Measurements from ENCODE around the gene SCCPDH.

The SCCPDH gene

DNA sequence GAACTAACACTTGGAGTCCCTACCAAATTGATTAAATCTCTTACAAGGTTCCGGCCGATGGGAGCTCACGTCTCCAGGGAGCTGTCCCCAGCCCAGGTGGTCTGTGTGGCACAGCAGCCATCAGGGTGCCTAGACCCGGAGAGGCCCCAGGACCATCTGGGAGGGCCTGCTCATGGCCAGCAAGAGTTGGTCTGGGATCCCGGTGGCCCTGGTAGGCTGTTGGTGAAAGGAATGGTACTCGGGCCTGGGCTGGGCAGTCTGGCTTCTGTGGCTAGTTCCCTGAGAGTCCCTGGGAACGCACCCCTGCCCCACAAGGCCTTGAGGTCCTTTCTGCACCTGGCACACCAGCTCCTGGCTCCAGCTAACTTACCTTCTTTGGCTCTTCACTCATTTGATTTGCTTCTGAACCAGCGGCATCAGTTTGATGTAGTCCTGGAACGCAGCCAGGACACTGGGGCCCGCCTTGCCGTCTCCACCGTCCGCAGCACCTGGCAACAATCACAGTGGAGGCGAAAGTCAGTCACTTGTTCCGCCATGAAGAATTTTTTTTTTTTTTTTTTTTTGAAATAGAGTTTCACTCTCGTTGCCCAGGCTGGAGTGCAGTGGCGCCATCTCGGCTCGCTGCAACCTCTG is 62.5 kb downstream of the SCCPDH start:
- DNase-seq = no peak

DNA sequence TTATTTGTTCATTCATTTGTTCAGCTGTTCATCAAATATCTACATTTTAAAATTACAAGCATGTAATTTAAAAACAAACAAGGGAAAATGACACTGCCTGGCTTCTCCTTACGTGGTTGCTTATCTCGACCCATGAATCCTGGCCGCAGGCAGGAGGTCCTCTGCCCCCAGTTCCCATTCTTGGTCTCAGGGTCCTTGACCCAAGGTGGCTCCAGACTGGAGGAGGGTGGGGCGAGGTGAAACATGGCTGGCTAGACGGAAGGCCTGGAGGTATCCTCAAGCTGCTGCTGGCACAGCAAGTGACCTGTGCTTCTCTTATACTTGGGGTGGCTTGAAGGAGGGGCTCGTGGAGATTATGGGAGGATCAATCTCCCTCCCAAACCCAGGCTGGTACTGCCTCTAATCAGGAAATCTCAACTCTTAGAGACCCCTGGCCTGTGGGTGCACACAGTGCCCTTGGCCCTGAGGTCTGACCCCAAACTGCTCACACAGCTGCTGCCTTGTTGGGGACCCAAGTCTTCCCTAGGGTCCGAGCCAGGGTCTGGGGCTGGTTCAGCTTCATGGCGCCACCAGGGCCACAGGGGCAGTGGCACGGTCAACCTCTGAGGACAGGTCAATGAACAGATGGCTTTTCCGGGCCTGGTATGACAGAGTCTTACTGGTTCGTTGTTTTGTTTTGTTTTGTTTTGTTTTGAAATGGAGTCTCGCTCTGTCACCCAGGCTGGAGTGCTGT is 63.7 kb downstream of the SCCPDH start:
- no peak for DNase-seq

DNA sequence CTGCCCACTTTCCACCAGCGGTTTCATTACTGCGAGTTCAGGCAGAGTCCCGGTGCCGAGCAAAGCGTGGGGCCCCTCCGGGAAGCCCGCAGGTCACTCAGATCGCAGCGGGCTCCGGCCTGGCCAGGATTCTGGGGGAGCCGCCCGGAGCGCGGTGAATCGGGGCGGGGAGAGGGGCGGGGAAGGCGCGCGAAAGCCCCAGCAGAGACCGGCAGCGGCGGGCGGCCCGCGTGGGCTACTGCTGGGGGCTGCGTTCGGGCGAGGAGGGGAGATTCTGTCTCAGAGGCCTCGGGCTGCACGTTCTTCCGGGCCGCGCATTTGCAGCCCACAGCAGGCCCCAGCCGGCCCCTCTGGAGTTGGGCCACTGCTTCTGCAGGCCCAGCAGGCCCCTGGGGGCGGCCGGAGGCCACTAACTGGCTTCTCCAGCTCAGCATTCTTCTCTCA is 64.7 kb downstream of the SCCPDH start:
- no peak for DNase-seq

DNA sequence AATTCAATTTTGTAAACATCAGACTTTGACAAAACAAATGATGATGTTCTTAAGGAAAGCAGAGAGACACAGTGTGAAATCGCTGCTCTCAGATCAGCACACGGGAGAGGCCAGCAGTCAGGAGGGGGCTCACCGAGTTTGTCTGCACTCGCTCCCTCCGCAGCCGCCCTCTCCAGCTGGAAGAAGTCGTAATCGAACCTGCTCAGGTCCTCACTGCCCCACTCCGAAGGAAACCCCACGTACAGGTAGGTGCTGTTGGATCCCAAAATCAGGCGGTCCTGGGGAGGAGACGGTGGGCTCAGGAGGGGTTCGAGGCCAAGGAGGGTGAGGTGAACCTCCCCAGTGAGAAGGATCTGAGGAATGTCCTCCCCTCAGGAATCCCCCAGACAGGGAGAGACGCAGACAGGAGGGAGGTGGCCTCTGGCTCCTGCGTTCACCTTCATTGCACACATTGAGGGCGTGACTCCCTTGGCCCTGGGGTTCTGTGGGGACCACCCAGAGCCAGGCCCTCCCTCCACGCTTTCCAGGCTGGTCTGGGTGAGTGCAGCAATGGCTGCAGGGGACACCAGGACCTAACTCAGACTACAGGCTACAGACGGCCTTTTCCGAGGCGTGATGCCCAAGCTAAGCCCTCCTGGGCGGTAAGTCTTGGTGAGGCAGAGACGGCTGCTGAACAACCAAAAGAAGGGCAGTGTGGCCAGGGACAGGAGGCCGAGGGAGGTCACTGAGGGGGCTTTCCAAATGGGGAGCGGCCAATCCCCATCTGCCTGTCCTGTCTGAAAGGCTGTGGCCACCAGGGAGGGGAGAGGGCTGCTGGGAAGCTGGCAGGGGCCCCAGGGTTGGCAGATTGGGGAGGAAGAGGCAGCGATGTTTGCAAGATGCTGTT is 65.5 kb downstream of the SCCPDH start:
- DNase-seq = no peak

DNA sequence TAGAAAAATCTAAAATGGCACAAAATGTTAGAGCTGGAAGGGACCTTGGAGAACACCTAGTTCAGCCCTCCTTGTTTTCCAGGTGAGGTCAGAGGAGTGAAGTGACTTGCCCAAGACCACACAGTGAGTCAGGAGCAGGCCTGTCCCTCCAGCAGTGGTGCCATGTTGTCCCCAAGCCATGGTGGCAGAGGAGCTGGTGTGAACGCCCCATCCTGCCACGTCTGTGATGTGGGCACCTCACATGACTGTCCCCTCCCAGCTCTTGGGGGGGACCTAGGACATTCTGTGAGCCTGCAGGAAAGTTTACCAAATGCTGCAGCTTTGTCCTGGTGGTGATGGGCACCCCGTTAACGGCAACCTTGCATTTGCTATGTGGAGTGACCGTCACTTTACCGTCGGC is 66.2 kb downstream of the SCCPDH start:
- no peak for DNase-seq

DNA sequence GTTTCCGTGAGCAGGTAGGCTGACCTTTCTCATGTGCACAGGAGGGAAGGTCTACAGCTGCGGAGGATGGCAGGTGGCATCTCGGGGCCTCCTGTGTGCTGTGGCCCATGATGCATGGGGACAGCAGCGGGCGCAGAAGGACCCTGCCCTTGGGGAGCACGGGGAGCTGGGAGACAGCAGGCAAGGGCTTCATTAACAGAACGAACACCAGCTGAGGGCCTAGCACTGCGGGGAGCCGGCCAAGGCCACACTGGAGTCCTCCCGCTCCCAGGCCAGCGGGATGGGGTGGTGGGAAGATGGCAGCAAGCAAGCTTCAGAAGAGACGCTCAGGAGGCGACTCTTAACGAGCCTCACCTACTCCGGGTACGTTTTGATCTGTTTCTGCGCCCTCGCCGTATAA is 66.6 kb downstream of the SCCPDH start:
- no peak for DNase-seq

DNA sequence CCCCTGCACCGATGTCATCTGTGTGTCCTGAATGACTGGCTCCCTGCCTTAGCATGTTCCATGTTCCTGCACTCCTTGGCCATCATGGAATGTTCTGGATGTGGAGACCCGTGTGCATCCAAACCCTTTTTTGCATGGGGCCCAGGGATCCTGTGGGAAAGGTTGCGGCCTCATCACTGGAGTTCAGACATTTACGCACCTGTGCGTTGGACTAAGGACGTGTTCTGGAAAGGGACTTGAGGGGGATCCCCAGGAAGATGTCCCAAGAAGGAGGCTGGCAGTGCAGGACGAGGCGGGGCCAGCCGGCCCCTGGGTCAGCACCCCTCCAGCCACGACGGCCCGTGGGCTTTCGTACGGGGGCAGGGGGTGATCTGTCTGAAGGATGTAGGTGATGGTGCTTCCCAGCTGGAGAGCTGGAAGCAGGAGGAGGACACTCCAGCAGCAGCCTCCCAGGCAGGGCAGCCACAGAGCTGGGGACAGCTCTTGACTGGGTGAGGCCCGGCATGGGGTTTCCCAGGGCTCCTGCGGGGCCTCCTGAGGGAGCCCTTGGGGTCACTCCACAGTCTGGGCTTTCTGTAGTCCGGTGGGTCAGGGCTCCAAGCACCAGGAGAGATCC is 67.2 kb downstream of the SCCPDH start:
- no peak for DNase-seq

DNA sequence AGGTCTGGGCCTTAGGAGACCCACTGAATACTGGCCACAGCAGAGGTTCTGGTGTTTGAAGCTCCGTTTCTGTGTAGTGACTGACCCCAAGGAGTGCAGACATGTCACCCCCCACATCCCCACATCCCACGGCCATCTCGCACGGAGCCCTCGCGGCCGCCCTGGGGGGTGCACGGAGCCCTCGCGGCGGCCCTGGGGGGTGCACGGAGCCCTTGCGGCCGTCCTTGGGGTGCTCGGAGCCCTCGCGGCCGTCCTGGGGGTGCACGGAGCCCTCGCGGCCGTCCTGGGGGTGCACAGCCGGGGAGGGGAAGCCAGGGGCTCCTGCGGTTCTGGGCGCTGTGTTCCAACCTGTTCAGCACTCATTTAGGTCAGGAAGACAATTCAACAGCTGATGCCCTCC is 68.4 kb downstream of the SCCPDH start:
- DNase-seq = no peak

DNA sequence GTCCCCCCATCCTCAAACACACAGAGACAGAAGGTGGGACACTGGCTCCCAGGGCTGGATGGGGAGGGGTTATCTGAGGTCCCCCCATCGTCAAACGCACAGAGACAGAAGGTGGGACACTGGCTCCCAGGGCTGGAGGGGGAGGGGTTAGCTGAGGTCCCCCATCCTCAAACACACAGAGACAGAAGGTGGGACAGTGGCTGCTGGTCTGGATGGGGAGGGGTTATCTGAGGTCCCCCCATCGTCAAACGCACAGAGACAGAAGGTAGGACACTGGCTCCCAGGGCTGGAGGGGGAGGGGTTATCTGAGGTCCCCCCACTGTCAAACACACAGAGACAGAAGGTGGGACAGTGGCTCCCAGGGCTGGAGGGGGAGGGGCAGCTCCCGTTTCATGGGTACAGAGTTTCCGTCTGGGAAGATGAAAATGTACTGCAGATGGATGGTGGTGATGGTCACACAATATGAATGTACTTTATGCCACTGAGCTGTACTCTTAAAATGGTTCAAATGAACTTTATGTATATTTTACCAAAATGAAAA is 69.2 kb downstream of the SCCPDH start:
- DNase-seq = no peak

DNA sequence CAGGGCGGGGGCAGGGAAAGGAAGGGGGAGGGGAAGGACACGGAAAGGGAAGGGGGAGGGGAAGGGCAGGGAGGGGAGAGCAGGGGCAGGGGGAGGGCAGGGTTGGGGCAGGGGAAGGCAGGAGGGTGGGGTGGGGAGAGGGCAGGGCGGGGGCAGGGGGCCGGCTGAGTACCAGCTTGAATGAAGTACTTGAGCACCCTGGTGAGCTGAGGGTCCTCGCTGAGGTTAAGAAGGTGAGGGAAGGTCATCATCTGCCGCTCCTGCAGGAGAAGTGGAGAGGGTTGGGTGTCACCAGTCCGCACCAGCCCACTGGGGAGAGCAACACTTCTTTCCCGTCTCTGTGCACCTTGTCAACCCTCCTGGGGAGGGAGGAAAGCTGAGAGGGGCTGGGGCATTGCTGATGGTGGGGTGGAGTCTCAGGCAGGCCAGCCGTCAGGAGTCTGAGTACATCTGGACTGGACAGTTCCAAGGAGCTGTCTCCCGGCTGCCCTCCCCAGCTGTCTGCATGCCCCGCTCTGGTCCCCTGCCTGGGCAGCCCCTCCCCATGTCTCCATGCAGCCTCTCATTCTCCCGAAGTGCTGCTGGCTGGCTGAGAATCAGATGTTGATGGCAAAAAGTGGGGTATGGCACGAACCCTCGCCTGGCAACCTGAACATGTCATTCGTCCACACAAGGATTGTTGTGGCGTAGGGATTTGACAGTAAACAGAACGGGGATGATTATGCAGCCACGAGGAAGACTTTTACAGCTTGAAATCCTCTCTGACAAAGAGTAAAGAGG is 70.0 kb downstream of the SCCPDH start:
- no peak for DNase-seq

DNA sequence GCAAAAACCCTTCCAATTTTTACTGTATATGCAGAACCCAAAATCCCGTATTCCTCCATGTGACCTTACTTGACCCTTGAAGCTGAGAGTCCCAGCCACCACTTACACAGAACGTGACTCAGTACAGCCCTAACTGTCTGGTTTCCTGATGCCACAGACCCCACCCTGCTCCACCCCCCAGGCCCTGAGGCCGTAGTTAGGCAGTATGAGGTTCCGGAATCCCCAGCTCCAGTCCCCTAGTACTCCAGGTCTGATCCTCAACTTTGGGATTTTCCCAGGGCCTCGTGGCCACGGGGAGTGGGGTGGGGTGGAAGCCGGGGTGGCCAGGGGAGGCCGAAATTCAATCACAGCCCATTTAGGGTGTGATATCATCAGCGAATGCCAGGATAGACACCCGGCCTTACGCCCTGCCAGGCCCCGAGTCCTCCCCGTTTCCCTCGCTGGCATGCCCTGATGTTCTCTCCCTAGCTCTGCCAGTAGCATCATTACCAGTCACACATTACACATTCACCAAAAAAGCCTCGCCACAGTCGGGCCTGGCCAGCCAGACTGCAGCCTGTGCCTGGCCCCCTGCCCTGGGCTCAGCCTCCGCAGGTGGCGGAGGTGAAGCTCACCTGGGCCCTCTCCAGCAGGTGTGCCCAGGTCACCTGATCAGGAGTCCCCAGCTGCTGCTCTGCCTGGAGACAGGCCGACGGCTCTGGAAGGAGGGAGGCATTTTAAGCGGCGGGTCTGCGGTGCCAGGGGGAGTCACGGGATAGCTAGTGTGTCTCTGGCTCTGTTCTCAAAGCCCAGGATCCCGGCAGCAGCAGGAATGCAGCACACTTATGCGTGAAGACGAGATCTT is 70.8 kb downstream of the SCCPDH start:
- no peak for DNase-seq

DNA sequence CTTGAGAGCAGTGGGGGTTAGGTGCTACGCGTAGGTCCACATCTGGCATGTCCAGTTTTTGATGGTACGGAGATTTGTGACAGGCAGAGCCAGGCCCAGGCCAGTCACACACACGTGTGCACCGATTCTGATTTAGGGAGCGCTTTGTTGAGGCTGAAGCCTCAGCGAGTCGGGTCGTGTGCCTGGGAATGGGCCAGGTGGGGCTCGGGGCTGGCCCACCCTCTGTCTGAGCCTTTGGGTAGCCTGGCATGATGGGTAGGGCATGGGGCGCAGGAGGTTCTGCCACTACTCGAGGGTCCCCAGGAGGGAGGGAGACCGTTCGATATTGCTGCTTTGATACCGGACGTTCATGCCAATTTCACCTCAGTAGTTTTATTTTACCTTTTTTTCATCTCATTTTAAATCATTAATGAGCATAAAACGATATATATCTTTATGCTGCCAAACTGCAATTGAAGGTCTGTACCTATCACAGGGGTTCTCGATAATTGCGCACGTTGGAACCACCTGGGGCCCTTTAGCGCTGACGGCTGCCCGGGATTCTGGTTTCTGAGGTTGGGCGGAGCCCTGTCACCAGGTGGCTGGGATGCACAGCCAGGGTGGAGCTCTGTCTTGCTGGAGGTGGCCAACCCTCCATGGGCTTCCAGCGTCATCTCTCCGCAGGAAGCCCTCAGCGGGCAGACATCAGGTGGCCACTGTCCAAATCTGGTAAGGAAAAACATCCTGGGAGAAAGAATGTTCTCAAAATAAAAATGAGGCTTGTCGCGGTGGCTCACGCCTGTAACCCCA is 71.9 kb downstream of the SCCPDH start:
- no peak for DNase-seq

DNA sequence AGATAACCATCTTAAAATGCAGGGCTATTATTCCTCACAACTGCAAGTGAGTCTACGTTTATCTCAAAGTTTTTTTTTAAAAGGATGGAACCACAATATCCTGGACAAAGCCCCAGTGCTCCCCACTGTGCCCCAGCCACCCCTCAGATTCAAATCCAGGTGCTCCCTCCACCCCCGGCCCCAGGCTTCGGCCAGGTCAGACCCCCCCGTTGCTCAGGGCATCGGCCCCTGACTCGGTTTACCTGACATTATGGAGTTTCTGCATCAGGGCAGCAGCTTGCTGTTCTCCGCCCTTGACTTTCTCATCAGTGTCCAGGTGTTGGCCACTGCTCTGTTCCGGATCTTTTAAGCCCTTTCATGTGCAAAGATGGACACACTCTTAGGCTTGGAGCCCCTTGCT is 72.9 kb downstream of the SCCPDH start:
- no peak for DNase-seq

DNA sequence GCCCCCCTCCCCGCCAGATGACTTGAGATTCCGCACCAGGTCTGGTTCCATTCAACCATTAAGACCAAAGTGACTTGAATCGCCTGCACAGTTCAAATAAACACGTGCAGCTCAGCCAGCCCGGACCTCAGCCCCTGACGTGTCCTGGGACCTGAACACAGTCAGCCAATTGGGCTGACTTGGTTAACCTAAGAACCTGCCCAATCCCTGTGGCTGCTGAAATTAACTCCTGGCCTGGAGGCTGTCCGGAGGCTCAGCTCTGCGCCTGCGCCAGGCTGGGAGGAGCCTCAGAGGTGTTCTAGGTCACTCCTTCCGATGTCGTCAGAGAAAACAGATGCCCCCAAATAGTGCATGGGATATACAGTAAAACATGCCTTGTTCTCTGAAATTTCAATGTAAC is 73.4 kb downstream of the SCCPDH start:
- DNase-seq = no peak

DNA sequence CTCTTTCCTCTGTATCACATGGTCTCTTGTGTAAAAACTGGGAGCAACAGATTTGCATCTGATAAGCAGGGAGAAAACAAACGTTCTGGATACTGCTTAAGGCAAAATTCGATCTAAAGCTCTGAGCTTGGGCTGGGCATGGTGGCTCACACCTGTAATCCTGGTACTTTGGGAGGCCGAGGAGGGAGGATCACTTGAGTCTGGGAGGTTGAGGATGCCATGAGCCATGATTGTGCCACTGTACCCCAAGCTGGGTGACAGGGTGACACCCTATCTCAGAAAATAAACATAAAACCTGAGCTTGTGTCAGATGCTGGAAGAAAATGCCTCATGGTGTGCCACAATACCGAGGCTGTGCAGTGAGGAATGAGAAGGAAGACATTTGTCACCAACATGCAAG is 73.9 kb downstream of the SCCPDH start:
- DNase-seq = no peak

DNA sequence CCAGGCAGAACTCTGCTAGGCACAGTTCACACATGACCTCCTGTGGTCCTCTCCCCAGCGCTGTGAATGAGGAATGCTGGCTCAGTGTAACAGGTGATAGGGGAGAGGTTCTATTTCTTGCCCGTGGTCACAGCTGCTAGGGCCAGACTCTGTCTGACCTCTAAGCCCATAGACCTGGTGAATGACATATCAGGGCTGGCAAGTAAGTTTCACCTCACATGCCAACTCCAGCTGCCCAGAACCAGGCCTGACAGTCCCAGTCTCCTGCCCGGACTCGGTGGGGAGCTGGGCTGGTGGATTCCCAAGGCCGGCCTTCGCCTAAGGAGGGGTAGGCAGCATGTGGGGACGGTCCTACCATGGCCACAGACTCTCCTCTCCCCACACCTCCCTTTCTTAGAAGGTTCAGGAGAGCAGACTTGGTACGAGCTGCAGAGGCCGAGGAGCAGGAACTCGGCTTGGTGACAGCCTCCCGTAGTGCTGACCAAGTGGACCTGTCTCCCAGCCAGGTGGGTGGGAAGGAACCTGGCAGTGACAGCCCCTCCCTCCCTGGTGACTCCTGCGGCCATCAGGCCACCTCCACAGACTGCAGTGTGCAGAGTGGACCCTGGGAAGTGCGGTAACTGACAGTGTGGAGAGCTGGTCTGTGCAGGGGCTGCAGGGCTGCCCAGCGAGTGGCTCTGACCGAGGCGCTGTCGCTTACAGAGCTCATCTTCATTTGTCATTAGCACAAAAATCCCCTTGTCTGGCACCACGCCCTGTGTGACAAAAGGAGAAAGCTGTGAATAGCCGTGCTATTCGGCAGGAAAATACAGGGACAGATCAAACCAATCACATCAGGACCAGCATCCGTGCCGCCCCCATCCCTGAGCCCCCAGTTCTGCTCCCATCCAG is 74.6 kb downstream of the SCCPDH start:
- DNase-seq = no peak

DNA sequence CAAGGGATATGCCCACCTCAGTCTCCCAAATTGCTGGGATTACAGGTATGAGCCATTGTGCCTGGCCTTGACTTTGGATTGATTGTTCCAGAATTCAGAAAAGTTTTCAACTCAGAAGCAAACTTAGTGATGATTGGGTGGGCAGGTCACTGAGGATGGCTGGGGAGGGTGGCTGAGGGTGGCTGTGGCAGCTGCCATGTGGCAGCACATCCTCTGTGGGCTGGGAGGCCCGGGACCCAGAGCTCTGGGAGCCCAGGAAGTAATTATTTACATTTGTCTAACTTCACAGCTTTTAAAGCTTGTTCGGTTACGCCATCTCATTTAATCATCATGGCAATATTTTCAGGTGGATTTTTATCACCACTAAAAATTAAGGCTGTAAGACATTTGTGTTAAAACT is 76.1 kb downstream of the SCCPDH start:
- no peak for DNase-seq

DNA sequence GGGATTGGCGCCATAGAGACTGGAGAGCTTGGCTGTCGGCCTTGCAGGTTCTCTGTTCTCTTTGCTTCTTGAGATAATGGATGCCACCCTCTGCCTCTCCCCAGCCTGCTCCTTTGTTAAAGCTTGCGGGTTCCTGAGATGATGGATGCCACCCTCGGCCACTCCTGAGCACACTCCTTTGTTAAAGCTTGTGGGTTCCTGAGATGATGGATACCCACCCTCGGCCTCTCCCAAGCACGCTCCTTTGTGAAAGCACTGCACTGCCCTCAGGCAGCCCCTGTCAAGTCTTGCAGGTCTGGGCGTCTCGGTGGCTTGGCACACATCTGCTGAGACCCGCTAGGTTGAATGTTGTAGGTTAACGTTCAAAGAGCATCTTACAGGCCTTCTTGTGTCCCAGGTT is 76.5 kb downstream of the SCCPDH start:
- DNase-seq = no peak

DNA sequence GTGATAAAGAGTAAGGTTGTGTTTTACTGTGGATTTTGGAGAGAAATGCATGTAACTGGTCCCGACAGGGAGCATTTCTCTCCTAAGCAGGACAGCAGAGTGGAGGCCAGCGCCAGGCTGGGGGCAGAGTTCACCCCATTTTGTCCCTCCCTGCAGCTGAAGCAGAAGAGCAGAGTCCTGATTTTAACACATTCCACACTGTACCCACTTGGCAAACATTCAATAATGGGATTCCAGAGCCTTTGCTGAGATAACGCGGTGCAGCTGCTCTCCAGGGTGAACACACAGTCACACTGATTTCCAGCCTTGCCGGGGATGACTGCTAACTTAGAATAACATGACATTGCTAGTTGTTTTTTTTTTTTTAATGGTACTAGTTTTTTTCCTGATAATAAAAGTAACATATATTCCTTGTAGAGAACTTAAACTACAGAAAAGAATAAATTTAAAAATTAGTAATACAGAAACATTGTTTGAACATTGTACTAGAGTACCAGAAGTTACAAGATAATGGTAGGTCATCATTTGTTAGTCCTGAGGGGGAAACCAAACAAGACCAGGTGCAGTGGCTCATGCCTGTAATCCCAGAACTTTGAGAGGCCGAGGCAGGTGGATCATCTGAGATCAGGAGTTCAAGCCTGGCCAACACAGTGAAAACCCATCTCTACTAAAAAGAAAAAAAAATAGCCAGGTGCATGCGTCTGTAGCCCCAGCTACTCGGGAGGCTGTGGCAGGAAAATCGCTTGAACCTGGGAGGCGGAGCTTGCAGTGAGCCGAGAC is 77.2 kb downstream of the SCCPDH start:
- no peak for DNase-seq
